ENCODE results near the gene HSF4. TPM values are rescaled to one million over a fixed set of nuclear protein-coding genes. Genes with fewer than 3 reads are reported as not detected.

HSF4 gene
- polyA plus RNA-seq, 4 donors, result 4.6 to 15.1 (median 7.6) TPM

- Histone ChIP-seq H3K27me3 (ENCODE audit: control insufficient read depth in 3 of 3, insufficient read depth in 3 of 3, low read length in 3 of 3) (peaks cover 0 to 74% (median 0%) of the 10 kb centered on the region in 3 donors), H3K4me1 (ENCODE audit: control insufficient read depth in 3 of 3, insufficient read depth in 2 of 3, low read depth in 1 of 3, low read length in 2 of 3) (peaks cover 4 to 41% (median 6%) of the 10 kb centered on the region in 3 donors), H3K27ac (ENCODE audit: low read depth in 1 of 3, low read length in 2 of 3) (peak overlapping the region in 2 of 3 donors; percentile 57 to 93), H3K4me3 (ENCODE audit: low read depth in 1 of 3, low read length in 3 of 3) (peak overlapping the region in 2 of 3 donors; percentile 11 to 30), H3K9me3 (ENCODE audit: control insufficient read depth in 2 of 2, insufficient read depth in 1 of 2, low read depth in 1 of 2, low read length in 1 of 2) (no peaks in the 10 kb centered on the region), H3K36me3 (ENCODE audit: control insufficient read depth in 3 of 3, insufficient read depth in 2 of 3, low read depth in 1 of 3, low read length in 3 of 3) (peaks cover 0 to 4% (median 0%) of the 10 kb centered on the region in 3 donors)
- no peak for DNase-seq
- WGBS, 3 donors, result 40 to 59% (median 52%) methylated on average over 31 of the region's 31 CpGs
- FAIRE-seq, result no peak
Measured at GRCh38 chr16:67174706-67175231, 10.2 kb downstream of the HSF4 start.

- peaks cover 3 to 27% (median 4%) of the 10 kb centered on the region in 3 donors for H3K4me1 ChIP-seq (ENCODE audit: control insufficient read depth in 3 of 3, insufficient read depth in 2 of 3, low read depth in 1 of 3, low read length in 2 of 3)
- FAIRE-seq, result no peak
- 90 to 93% (median 90%) methylated on average over 12 of the region's 12 CpGs for WGBS, 3 donors
Measured at GRCh38 chr16:67176662-67177061, 12.1 kb downstream of the HSF4 start.

GRCh38 chr16:67177743-67178699, 13.5 kb downstream of the HSF4 start:
- 2 to 5% (median 4%) methylated on average over 49 to 73 of the region's 73 CpGs for WGBS, 3 donors
- Histone ChIP-seq H3K27me3 (ENCODE audit: control insufficient read depth in 3 of 3, insufficient read depth in 3 of 3, low read length in 3 of 3) (peaks cover 0 to 42% (median 0%) of the 10 kb centered on the region in 3 donors), H3K4me1 (ENCODE audit: control insufficient read depth in 3 of 3, insufficient read depth in 2 of 3, low read depth in 1 of 3, low read length in 2 of 3) (peaks cover 3 to 30% (median 4%) of the 10 kb centered on the region in 3 donors), H3K36me3 (ENCODE audit: control insufficient read depth in 3 of 3, insufficient read depth in 2 of 3, low read depth in 1 of 3, low read length in 3 of 3) (peaks cover 0 to 8% (median 0%) of the 10 kb centered on the region in 3 donors), H3K4me3 (ENCODE audit: low read depth in 1 of 3, low read length in 3 of 3) (peak overlapping the region in 2 of 3 donors; percentile 25 to 48), H3K9me3 (ENCODE audit: control insufficient read depth in 2 of 2, insufficient read depth in 1 of 2, low read depth in 1 of 2, low read length in 1 of 2) (no peaks in the 10 kb centered on the region), H3K27ac (ENCODE audit: low read depth in 1 of 3, low read length in 2 of 3) (peak overlapping the region in 2 of 3 donors; percentile 30 to 66)
- DNase-seq (peak; percentile 90 to 92), FAIRE-seq (no peak)

More at GRCh38 chr16:67176662-67177061, 12.1 kb downstream of the HSF4 start:
- DNase-seq, result no peak
- peaks cover 0 to 56% (median 0%) of the 10 kb centered on the region in 3 donors for H3K27me3 ChIP-seq (ENCODE audit: control insufficient read depth in 3 of 3, insufficient read depth in 3 of 3, low read length in 3 of 3)
- H3K36me3 ChIP-seq (ENCODE audit: control insufficient read depth in 3 of 3, insufficient read depth in 2 of 3, low read depth in 1 of 3, low read length in 3 of 3), result peaks cover 0 to 8% (median 0%) of the 10 kb centered on the region in 3 donors
- H3K9me3 ChIP-seq (ENCODE audit: control insufficient read depth in 2 of 2, insufficient read depth in 1 of 2, low read depth in 1 of 2, low read length in 1 of 2), result no peaks in the 10 kb centered on the region
- H3K27ac ChIP-seq (ENCODE audit: low read depth in 1 of 3, low read length in 2 of 3), result no peak overlapping the region
- no peak overlapping the region for H3K4me3 ChIP-seq (ENCODE audit: low read depth in 1 of 3, low read length in 3 of 3)

- H3K9me3 ChIP-seq (ENCODE audit: control insufficient read depth in 2 of 2, insufficient read depth in 1 of 2, low read depth in 1 of 2, low read length in 1 of 2), result no peaks in the 10 kb centered on the region
- peaks cover 0 to 8% (median 0%) of the 10 kb centered on the region in 3 donors for H3K36me3 ChIP-seq (ENCODE audit: control insufficient read depth in 3 of 3, insufficient read depth in 2 of 3, low read depth in 1 of 3, low read length in 3 of 3)
- no peak overlapping the region for H3K27ac ChIP-seq (ENCODE audit: low read depth in 1 of 3, low read length in 2 of 3)
- H3K27me3 ChIP-seq (ENCODE audit: control insufficient read depth in 3 of 3, insufficient read depth in 3 of 3, low read length in 3 of 3), result peaks cover 0 to 31% (median 0%) of the 10 kb centered on the region in 3 donors
- FAIRE-seq, result no peak
- DNase-seq, result no peak
- H3K4me3 ChIP-seq (ENCODE audit: low read depth in 1 of 3, low read length in 3 of 3), result no peak overlapping the region
- 86 to 89% (median 87%) methylated on average over 13 of the region's 13 CpGs for WGBS, 3 donors
- H3K4me1 ChIP-seq (ENCODE audit: control insufficient read depth in 3 of 3, insufficient read depth in 2 of 3, low read depth in 1 of 3, low read length in 2 of 3), result peaks cover 0 to 23% (median 4%) of the 10 kb centered on the region in 3 donors
Measured at GRCh38 chr16:67179421-67180080, 15.0 kb downstream of the HSF4 start.

DNA sequence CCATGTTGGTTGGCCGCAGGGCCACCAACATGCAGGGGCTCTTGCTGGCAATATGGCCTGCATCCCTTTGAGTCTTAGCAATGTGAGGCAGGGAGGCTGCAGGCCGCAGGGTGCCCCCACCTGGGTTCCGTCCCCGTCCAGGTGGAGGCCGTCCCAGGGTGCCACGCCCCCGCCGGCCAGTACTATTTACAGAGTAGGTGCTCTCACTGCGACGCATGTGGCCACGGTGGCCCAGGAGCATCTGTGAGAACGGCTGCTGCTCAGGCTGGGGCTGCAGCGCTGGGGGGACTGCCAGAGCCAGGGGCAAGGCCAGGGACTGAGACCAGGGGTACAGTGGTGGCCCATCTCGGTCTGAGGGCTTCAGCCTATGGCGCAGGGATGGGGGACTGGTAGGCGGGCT, 15.6 kb downstream of the HSF4 start:
- H3K27me3 ChIP-seq (ENCODE audit: control insufficient read depth in 3 of 3, insufficient read depth in 3 of 3, low read length in 3 of 3), result peaks cover 0 to 29% (median 0%) of the 10 kb centered on the region in 3 donors
- no peak overlapping the region for H3K4me3 ChIP-seq (ENCODE audit: low read depth in 1 of 3, low read length in 3 of 3)
- H3K27ac ChIP-seq (ENCODE audit: low read depth in 1 of 3, low read length in 2 of 3), result no peak overlapping the region
- H3K9me3 ChIP-seq (ENCODE audit: control insufficient read depth in 2 of 2, insufficient read depth in 1 of 2, low read depth in 1 of 2, low read length in 1 of 2), result no peaks in the 10 kb centered on the region
- H3K4me1 ChIP-seq (ENCODE audit: control insufficient read depth in 3 of 3, insufficient read depth in 2 of 3, low read depth in 1 of 3, low read length in 2 of 3), result peaks cover 3 to 24% (median 7%) of the 10 kb centered on the region in 3 donors
- no peak for DNase-seq
- WGBS, 3 donors, result 87 to 94% (median 87%) methylated on average over 16 of the region's 16 CpGs
- FAIRE-seq, result no peak
- H3K36me3 ChIP-seq (ENCODE audit: control insufficient read depth in 3 of 3, insufficient read depth in 2 of 3, low read depth in 1 of 3, low read length in 3 of 3), result peaks cover 0 to 8% (median 0%) of the 10 kb centered on the region in 3 donors

DNA sequence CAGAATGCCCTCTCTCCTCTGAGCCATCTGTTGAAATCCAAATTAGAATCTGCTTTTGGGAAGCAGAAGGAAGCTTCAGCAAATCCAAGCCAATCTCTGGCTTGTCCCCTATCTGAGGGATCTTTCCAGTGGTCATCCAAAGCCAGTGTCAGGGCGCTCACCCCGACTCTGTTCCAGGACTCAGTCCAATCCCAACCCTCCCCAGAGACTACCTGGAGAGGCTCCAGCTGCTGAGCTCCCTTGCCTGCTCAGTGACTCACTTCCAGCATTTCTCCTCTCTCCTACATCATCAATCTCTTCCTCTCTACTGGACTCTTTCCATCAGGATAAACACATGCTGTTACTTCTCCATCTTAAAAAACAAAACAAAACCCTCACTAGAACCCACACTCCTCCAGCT, 16.8 kb downstream of the HSF4 start:
- FAIRE-seq (no peak), DNase-seq (no peak)
- H3K27ac ChIP-seq (ENCODE audit: low read depth in 1 of 3, low read length in 2 of 3), result peak overlapping the region in 1 of 3 donors; percentile 28
- 63 to 83% (median 81%) methylated on average over 2 of the region's 2 CpGs for WGBS, 3 donors
- H3K36me3 ChIP-seq (ENCODE audit: control insufficient read depth in 3 of 3, insufficient read depth in 2 of 3, low read depth in 1 of 3, low read length in 3 of 3), result peaks cover 0 to 7% (median 0%) of the 10 kb centered on the region in 3 donors
- peaks cover 3 to 33% (median 7%) of the 10 kb centered on the region in 3 donors for H3K4me1 ChIP-seq (ENCODE audit: control insufficient read depth in 3 of 3, insufficient read depth in 2 of 3, low read depth in 1 of 3, low read length in 2 of 3)
- H3K4me3 ChIP-seq (ENCODE audit: low read depth in 1 of 3, low read length in 3 of 3), result no peak overlapping the region
- peaks cover 0 to 17% (median 0%) of the 10 kb centered on the region in 3 donors for H3K27me3 ChIP-seq (ENCODE audit: control insufficient read depth in 3 of 3, insufficient read depth in 3 of 3, low read length in 3 of 3)
- H3K9me3 ChIP-seq (ENCODE audit: control insufficient read depth in 2 of 2, insufficient read depth in 1 of 2, low read depth in 1 of 2, low read length in 1 of 2), result no peaks in the 10 kb centered on the region

DNA sequence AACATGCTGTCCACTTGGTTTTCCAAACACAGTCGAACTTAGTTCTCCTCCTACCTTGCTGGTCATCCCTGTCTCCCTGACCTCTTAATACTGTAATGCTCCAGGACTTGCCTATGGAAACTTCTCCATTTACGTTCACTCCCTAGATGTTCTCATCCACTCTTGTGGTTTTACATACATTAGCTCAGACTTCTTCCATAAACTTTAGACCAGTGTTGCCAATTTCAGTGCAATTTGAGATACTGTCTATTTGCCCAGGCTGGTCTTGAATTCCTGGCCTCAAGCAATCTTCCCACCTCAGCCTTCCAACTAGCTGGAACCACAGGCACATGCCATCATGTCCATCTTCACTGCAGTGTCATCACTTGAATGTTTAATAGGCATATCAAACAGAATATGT, 17.7 kb downstream of the HSF4 start:
- Histone ChIP-seq H3K4me3 (ENCODE audit: low read depth in 1 of 3, low read length in 3 of 3) (no peak overlapping the region), H3K4me1 (ENCODE audit: control insufficient read depth in 3 of 3, insufficient read depth in 2 of 3, low read depth in 1 of 3, low read length in 2 of 3) (peaks cover 3 to 33% (median 7%) of the 10 kb centered on the region in 3 donors), H3K27me3 (ENCODE audit: control insufficient read depth in 3 of 3, insufficient read depth in 3 of 3, low read length in 3 of 3) (peaks cover 0 to 11% (median 0%) of the 10 kb centered on the region in 3 donors), H3K9me3 (ENCODE audit: control insufficient read depth in 2 of 2, insufficient read depth in 1 of 2, low read depth in 1 of 2, low read length in 1 of 2) (no peaks in the 10 kb centered on the region), H3K27ac (ENCODE audit: low read depth in 1 of 3, low read length in 2 of 3) (no peak overlapping the region), H3K36me3 (ENCODE audit: control insufficient read depth in 3 of 3, insufficient read depth in 2 of 3, low read depth in 1 of 3, low read length in 3 of 3) (peaks cover 0 to 5% (median 0%) of the 10 kb centered on the region in 3 donors)
- FAIRE-seq (no peak), DNase-seq (no peak)
- WGBS, 3 donors, result 84 to 98% (median 92%) methylated on average over 2 of the region's 2 CpGs

DNA sequence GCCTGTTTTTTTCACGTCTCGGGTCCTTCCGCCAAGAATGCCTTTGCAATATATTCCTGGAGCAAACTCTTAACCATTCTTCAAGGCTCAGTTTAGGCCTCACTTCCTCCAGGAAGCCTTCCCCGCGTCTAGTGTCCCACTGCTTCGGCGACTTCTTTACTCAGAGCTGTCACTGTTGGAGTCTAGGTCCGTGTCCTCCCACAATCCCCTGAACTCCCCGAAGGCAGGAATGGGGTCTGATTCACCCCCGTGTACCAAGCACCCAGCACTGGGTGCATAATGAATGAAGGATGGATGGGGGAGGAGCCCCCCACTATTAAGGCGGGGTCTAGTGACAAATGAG, 18.7 kb downstream of the HSF4 start:
- peaks cover 0 to 6% (median 0%) of the 10 kb centered on the region in 3 donors for H3K27me3 ChIP-seq (ENCODE audit: control insufficient read depth in 3 of 3, insufficient read depth in 3 of 3, low read length in 3 of 3)
- peaks cover 3 to 30% (median 7%) of the 10 kb centered on the region in 3 donors for H3K4me1 ChIP-seq (ENCODE audit: control insufficient read depth in 3 of 3, insufficient read depth in 2 of 3, low read depth in 1 of 3, low read length in 2 of 3)
- WGBS, 3 donors, result 5 to 8% (median 6%) methylated on average over 11 of the region's 11 CpGs
- peak overlapping the region in 2 of 3 donors; percentile 58 to 61 for H3K4me3 ChIP-seq (ENCODE audit: low read depth in 1 of 3, low read length in 3 of 3)
- H3K9me3 ChIP-seq (ENCODE audit: control insufficient read depth in 2 of 2, insufficient read depth in 1 of 2, low read depth in 1 of 2, low read length in 1 of 2), result no peaks in the 10 kb centered on the region
- peaks cover 0 to 5% (median 0%) of the 10 kb centered on the region in 3 donors for H3K36me3 ChIP-seq (ENCODE audit: control insufficient read depth in 3 of 3, insufficient read depth in 2 of 3, low read depth in 1 of 3, low read length in 3 of 3)
- DNase-seq (no peak), FAIRE-seq (peak; percentile 65)
- H3K27ac ChIP-seq (ENCODE audit: low read depth in 1 of 3, low read length in 2 of 3), result peak overlapping the region; percentile 49 to 98 (median 84)
